ENCODE results near the gene NT5C1A. TPM values are rescaled to one million over a fixed set of nuclear protein-coding genes. Genes with fewer than 3 reads are reported as not detected.

Gene NT5C1A
- total RNA-seq, 1 donor from 2014 or later = 0.49 TPM

DNA sequence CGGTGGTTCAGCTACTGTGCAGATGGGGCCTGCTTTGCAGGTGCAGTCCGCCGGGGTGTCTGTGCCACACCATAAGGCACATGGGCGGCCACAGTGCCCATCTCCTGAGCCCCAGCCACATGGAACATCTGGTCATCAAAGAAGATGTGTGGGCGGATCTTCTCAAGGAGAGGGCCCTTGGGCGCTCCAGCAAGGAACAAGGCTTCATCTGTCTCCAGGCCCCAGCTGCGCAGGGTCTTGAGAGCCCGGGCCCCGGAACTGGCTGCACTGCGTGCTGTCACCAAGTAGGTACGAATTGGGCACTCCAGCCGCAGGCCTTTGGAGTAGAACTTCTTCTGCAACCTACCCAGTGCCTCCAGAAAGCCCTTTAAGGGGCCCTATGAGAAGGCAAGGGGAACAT, 12.8 kb downstream of the NT5C1A start:
- TF ChIP-seq, protein P1, sequence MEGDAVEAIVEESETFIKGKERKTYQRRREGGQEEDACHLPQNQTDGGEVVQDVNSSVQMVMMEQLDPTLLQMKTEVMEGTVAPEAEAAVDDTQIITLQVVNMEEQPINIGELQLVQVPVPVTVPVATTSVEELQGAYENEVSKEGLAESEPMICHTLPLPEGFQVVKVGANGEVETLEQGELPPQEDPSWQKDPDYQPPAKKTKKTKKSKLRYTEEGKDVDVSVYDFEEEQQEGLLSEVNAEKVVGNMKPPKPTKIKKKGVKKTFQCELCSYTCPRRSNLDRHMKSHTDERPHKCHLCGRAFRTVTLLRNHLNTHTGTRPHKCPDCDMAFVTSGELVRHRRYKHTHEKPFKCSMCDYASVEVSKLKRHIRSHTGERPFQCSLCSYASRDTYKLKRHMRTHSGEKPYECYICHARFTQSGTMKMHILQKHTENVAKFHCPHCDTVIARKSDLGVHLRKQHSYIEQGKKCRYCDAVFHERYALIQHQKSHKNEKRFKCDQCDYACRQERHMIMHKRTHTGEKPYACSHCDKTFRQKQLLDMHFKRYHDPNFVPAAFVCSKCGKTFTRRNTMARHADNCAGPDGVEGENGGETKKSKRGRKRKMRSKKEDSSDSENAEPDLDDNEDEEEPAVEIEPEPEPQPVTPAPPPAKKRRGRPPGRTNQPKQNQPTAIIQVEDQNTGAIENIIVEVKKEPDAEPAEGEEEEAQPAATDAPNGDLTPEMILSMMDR (IDR thresholded peaks at IDR 0.05) = no peak
- no peak for ATAC-seq
- intact Hi-C loops (cut with DNase I) = no loop called here

DNA sequence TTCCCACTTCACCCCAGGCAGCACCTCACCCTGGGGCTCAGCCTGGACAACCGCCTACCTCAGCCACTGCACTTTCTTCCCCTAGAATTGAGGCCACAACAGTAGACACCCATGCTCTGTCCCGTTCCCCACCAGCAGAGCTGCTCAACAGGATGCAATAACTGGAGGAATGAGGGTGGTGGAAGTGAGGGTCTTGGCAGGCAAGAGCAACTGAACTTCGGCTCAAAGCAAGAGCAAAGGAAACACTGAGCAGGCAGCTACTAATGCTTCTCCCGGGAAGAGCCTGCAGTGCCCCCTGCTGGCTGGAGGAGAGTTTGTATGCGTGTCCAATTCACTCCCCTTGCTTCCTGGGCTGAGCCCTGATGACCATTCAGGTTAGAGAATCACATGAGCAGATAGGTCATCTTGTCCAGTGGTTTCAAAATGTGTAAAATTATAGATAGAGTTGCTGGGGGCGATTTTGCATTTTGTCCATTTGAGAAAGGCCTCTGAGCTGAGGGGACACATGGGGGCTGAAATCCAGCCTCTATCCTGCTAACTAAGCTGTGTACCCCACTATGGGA, 13.9 kb downstream of the NT5C1A start:
- peak; percentile 77 for ATAC-seq
- intact Hi-C loops (cut with DNase I) = no loop called here
- TF ChIP-seq, protein P1 (IDR thresholded peaks at IDR 0.05) = peak; percentile 75

More for the DNA sequence above, 12.8 kb downstream of the NT5C1A start:
- Histone ChIP-seq H3K36me3 (no peaks in the 10 kb centered on the region), H3K4me3 (no peak overlapping the region), H3K27me3 (no peaks in the 10 kb centered on the region), H3K4me1 (no peaks in the 10 kb centered on the region), H3K27ac (no peak overlapping the region), H3K9me3 (no peaks in the 10 kb centered on the region)
- DNase-seq = no peak

DNA sequence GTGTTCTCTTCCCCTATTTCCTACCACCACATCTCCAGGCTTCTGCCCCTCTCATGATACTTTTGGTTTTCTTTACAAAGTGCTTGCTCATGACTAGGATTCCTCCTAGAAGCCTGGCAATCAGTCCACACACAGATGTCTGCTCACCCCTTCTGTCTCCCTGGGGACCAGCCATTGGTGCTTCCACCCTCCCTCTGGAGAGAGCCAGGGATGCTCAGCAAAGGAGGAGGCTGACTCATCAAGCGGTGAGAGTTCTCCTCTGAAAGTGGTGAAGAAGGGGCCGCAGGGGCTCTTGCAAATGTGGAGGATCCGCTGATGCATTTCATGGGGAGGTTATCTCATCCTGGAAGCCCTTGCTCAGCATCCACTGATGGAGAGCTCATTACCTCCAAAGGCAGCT, 14.5 kb downstream of the NT5C1A start:
- no peak overlapping the region for H3K4me3 ChIP-seq
- H3K27me3 ChIP-seq = no peaks in the 10 kb centered on the region
- TF ChIP-seq, protein P1 (IDR thresholded peaks at IDR 0.05) = no peak
- intact Hi-C loops (cut with DNase I) = no loop called here
- ATAC-seq (no peak), DNase-seq (no peak)
- peaks cover 4% of the 10 kb centered on the region for H3K4me1 ChIP-seq
- no peak overlapping the region for H3K27ac ChIP-seq
- no peaks in the 10 kb centered on the region for H3K9me3 ChIP-seq
- H3K36me3 ChIP-seq = no peaks in the 10 kb centered on the region

More for the DNA sequence above, 13.9 kb downstream of the NT5C1A start:
- Histone ChIP-seq H3K4me1 (peaks cover 4% of the 10 kb centered on the region), H3K4me3 (no peak overlapping the region), H3K36me3 (no peaks in the 10 kb centered on the region), H3K27ac (no peak overlapping the region), H3K9me3 (no peaks in the 10 kb centered on the region), H3K27me3 (no peaks in the 10 kb centered on the region)
- DNase-seq = peak; percentile 82

DNA sequence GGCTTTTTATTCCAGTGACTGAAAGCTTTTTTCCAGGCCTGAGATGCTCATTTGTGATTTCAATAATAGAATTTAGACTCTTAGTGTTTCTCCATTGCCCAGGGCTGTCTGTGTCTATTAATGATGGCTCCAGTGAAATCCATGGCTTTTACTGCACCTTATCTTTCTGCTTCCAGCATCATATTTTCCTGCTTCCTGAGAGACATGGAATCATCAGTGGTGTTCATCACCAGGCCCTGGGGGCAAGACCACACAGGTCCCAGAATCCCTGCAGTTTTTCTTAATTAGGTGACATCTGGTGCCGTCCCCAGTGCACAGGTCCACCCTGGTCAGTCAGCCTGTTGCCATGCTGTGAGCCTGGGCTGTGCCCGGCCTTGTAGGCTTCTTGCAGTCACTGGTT, 15.5 kb downstream of the NT5C1A start:
- ATAC-seq (no peak), DNase-seq (no peak)
- H3K27ac ChIP-seq = no peak overlapping the region
- no peak overlapping the region for H3K4me3 ChIP-seq
- intact Hi-C loops (cut with DNase I) = no loop called here
- H3K9me3 ChIP-seq = no peaks in the 10 kb centered on the region
- TF ChIP-seq, protein P1 (IDR thresholded peaks at IDR 0.05) = no peak
- peaks cover 4% of the 10 kb centered on the region for H3K4me1 ChIP-seq
- H3K27me3 ChIP-seq = no peaks in the 10 kb centered on the region
- H3K36me3 ChIP-seq = no peaks in the 10 kb centered on the region

DNA sequence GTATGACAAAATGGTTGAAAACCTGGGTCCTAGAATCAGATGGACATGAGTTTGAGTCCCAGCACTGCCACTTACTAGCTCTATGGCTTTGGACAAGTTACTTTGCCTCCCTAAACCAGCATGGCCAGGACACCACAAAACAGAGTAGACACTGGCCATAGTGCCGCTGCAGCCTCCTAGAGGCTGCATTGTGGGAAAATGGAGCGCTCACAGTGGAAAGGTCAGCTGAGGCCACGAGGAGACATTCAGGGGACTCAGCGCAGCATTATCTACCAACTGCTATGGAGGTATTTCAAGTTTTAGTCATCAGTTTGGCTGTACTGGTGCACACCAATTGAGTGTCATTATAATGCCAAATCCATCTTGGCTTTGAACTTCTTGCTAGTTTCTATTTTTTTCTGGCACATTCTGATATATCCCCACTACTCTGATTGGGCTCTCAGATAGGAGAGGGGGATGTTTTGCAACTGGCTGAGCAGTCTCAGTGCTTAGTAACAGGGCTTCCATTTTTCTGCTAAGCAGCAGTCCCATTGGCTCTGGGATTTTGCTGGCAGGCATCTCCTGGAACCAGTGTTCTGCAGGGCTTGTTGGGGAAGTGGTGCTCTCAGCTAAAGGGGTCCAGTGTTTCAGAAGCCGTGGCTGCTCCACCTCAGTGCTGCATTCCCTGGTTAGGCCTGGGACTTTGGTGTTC, 16.2 kb downstream of the NT5C1A start:
- TF ChIP-seq, protein P1 (IDR thresholded peaks at IDR 0.05) = no peak
- Histone ChIP-seq H3K27me3 (no peaks in the 10 kb centered on the region), H3K9me3 (no peaks in the 10 kb centered on the region), H3K27ac (no peak overlapping the region), H3K4me1 (peaks cover 4% of the 10 kb centered on the region), H3K4me3 (no peak overlapping the region), H3K36me3 (no peaks in the 10 kb centered on the region)
- intact Hi-C loops (cut with DNase I) = no loop called here
- DNase-seq (no peak), ATAC-seq (no peak)
